Activated gamma-delta T cell treated with anti-CD3 and anti-CD28 coated beads, Interleukin-2, amount 50 U/mL, for 16 hours (primary cell): Measurements from ENCODE around the gene TANGO2.

ENCODE experiments used
- DNase-seq: peaks from one replicate; pipeline ENCODE4 v3.0.0-alpha.2; 2020; ENCODE audit warnings: low read depth

The TANGO2 gene

DNA sequence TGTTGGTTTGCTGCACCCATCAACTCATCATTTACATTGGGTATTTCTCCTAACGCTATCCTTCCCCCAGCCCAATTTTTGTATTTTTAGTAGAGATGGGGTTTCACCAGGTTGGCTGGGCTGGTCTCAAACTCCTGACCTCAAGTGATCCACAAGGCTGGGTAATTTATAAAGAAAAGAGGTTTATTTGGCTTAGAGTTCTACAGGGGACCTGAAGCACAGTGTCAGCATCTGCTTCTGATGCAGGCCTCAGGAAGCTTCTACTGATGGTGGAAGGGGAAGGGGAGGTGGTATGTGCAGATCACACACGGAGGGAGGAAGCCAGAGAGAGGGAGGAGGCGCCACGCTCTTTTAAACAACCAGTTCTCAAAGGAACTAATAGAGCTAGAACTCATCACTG is 25.8 kb downstream of the TANGO2 start:
- DNase-seq: no peak

DNA sequence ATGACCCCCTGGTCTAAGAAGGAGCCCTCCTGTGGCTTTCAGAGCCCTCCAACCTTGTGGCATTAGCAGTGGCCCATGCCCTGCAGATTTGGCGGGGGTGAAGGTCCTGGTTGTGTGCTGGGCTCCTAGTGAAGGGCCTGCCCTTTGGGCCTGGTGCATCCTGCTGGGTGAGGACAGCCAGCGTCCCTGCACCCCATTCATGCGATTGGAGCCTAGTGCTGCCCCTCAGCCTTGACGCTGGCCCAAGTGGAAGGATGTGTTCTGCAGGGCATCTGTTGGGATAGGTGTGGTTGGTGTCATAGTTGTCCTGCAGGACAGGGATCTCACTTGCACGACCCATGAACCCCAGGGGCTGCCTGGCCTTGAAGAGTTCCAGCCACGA is 31.0 kb downstream of the TANGO2 start:
- DNase-seq: no peak

DNA sequence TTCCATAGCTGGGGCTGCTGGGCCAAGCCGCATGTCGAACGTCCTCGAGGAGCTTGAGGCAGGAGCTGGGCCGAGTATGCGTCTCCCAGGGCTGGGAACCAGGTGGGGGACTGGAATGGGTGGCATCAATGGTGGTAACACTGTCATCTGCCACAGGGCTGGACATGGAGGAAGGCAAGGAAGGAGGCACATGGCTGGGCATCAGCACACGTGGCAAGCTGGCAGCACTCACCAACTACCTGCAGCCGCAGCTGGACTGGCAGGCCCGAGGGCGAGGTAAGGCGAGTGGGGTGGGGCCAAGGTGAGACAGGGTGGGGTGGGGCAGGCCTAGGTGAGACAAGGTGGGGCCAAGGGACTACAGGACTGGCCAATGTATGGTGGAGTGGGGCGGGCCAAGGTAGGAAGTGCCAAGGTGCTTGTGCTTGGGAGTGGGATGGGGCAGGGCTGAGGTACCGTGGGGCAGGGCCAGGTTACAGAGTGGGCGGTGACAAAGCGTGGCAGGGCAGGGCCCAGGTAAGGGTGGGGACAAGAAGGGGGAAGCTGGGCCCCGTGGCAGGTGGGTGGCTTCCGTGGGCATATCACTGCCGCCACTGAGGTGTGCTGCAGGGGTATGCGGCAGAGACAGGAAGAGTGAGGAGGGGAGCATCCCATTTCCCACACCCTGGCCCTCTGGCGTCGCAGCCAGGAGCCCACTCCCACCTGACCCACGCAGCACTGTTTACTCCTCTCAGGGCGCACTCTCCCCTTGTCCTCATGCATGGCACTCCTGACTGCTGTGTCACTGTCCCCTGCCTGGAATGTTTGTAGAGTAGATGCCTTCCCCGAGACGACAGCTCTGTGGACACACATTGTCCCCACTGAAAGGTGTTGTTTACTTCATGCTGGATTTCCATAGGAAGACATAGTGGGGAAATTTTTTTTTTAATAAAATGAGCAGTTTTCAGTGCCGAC is 31.7 kb downstream of the TANGO2 start:
- DNase-seq: no peak

DNA sequence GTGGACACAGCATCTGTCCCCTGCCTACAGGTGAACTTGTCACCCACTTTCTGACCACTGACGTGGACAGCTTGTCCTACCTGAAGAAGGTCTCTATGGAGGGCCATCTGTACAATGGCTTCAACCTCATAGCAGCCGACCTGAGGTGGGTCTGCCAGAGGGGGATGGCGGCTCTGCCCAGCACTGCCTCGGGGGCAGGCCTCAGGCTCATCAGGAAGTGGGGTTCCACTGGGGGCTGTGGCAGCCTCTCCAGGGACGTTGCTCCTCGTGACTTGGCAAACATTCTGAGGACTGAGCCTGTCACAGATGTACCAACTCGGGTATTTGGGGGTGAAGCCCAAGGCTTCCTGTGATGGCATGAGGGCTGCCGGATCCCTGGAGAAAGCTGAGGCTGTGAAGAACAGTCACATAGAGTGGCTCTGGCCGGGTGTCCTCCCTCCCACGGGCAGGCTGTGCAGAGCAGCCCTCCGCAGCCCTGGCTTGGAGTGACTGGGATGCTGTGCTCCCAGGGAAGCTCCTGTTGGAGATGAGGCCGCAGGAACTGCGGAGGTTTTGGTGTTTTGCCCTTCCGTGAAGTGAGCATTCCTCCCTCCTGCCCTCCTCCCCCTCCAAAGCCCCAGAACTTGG is 32.6 kb downstream of the TANGO2 start:
- no peak for DNase-seq

DNA sequence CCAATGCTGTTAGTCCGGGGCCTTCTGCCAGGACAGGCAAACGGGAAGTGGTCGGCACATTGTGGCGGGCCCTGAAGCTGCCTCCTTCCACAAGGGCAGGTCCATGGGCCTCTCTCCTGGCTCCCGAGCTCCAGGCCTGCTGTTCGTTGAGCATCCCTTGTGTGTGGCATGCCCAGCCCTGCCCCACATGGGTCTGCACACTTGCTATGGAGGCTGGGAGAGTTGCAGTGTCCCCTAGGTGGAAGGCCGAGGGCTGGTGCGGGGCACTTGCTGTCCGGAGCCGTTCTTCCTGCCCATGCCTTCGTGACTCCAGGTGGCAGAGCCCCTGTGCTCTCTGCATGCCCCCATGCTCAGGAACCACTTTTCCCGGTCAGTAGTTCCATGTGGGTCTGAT is 33.1 kb downstream of the TANGO2 start:
- DNase-seq: no peak

DNA sequence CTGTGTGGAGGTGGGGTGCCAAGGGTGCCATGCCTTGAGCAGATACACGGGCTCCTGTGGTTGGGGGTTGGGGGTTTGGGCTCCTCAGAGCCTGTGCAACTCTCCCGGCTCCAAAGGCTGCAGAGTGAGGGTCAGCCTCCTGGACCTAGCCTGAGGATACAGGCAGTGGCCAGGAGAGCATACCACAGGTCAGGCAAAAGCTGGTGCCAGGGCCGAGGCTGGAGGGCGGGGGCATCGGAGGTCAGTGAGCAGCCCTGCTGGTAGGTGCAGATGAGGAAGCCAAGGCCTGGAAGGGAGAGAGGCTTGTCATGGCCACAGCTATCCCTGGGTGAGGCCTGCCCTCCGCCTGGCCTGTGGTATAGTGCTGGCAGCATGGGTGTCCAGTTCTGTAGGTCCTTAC is 33.6 kb downstream of the TANGO2 start:
- no peak for DNase-seq

DNA sequence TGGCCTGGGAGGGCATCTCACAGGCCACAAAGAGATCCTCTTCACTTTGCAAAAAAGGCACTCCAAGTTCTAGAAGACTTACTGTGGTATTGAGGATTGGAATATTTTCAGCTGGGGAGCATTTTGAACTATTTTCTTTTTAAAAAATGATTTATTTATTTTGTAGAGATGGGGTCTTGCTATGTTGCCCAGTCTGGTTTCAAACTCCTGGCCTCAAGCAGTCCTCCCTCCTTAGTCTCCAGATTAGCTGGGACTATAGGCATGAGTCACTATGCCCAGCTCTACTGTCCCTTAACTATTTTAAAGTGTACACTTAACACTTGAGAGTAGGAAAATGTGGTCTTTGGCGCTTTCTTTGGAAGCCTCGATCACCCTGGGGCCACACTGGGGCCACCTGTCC is 34.2 kb downstream of the TANGO2 start:
- no peak for DNase-seq

DNA sequence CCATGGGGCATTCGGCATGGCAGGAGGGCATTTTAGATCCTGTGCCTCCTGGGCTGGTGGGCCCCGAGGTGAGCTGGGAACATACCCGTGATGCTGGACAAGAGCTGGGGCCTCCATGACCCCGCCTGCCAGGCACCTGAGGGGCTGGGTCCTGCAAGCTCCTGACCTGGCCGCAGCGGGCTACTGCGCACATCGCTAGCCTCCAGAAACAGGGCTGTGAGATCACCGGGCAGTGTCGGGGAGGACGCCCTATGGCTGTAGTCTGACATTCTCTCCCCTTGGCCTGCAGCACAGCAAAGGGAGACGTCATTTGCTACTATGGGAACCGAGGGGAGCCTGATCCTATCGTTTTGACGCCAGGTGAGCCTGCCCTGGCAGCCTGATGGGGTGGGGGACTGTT is 34.7 kb downstream of the TANGO2 start:
- DNase-seq: no peak

DNA sequence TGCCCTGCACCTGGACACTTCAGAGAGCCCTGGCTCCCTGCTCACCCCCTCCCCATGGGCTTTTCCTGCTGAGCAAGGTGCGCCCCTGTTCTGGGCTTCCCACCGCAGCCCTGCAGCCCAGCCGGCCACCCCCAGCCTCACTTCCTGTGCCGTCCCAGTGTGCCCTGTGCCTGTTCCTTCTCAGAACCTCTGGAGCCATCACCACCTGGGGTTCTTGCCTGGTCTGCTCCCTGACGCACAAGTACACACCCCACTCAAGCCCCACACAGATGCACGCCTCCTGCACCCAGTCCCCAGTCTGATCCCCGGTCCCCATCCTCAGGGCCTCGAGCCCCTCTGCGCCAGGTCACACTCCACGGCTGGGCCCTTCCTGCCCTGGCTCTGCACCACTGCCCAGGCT is 35.3 kb downstream of the TANGO2 start:
- DNase-seq: no peak

DNA sequence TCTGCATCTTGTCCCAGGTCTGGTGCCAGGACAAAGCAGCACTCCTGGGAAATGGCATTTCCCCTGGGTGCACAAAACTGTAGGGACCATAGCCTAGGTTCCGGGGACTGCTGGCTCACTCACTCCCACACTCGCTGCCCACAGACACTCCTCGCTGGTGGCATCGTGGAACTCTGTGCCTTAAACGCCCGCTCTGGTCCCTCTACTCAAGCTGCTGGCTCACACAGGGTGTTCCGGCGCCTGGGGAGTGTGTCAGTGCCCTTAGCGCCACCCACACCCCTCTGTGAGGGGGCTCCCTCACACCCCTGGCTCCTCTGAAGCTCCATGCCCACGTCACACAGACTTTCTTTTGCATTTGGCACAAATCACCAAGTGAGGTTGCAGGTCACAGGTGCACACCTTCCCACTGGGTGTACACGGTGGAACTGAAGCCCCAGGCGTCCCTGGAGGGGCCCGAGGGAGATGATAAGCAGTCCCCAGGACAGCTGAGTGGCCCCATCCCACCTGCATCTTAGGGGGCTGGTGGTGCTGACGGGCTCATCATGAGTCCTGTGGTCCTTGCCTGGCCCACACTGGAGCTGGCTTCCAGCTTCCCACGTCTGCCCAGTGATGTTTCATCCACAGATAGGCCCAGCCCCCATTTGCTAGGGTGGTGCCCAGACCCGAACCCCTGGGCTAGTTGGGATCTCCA is 35.9 kb downstream of the TANGO2 start:
- DNase-seq: no peak

DNA sequence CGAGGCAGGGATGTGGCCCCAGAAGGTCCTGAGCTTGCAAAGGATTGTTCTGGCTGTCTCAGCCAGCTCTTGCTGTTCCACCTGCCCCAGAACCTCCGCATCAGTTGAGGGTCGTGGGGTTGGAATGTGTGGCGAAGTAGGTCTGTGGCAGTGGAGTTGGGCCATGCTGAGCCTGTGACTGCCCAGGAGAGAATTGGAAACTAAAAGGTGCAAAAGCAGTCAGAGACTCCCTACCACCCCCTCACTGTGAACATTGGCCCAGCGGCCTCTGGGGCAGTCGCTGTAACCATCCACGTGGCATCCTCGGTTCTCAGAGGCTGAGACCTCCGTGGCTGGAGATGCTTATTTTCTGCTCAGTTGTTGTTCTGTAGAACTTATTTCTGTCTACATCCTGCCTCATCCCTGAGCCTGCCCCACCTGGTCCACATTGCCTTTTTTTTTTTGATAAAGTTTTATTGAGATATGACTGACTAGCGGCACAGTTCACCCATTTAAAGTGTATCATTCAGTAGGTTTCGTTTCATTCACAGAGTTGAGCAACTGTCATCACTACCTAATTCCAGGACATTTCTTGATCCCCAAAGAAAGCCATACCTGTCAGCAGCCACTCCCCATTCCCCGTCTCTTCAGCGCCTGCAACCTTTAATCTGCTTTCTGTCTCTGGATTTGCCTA is 36.8 kb downstream of the TANGO2 start:
- DNase-seq: no peak

DNA sequence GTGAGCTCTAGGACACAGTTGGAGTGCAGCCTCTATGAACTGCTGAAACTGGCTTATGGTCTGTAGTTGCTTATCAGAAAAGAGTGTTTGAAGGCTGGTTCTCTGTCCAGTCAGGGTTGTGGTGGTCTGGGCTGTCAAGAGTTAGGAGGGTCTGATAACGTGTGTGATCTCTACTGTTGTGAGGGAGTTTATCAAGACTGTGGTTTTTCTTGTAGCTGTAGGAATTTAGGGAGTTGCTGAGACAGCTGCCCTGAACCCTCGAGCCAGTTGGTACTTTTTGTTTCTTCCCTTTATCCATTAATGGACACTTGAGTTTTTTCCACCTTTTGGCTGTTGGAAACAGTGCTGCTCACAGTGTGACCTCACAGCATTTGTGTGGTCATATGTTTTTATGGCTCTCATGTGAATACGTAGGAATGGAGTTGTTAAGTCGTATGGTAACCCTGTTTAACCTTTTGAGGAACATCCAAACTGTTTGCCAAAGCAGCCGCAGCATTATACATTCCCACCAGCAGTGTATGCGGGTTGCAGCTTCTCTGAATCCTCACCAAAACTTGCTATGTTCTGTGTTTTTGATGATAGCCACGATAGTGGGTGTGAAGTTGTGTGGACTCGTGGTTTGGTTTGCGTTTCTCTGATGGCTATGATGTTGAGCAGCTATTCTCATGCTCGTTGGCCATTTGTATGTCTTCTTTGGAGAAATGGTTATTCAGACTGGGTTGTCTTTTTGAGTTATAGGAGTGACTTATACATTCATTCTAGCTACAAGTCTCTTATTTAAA is 38.3 kb downstream of the TANGO2 start:
- no peak for DNase-seq

DNA sequence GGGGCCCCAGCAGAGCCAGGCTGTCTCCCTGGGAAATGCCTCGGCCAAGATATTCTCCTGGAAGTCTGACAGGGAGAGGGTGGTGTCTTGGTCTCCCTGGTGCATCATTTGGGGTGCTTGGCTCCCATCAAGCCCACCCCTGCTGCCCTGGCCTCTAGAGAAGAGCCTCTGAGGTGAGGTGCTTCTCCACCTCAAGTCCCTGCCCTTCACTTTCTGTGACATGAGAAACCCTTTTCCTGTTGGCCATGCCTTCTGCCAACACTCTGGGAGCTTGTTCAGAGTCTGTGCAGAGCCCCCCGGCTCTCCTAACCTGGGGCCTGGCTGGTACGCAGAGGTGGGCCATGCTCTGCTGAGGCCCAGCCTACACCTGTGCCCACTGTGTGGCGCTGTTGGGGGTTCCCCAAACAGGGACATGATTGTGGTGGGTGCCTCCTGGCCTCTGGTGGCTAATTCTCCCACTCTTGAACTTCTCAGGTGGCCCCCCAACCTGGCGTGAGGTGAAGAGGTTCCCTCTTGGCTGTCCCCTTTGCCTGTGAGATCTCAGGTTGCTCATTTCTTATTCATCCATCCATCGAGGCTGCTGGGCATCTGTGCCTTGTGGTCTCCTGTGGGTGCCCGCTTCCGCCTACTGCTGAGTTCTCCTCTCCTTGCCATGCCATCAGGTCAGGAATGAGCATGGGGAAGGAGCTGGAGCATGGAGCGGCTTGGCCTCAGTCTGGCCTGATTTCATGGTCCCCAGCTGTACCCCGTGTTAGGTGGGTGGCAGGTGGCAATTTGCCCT is 40.0 kb downstream of the TANGO2 start:
- no peak for DNase-seq

DNA sequence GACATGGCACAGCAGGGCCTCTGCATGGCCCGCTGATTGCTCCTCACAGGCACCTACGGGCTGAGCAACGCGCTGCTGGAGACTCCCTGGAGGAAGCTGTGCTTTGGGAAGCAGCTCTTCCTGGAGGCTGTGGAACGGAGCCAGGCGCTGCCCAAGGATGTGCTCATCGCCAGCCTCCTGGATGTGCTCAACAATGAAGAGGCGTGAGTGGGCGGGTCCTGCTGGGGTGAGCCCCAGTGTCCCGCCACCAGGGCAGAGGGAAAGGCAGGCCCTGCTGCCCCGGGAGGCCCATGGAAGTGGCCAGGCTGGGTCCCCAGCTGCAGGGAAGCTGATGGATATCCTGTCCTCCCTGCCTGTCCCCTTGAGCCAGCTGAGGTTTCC is 40.6 kb downstream of the TANGO2 start:
- DNase-seq: no peak

DNA sequence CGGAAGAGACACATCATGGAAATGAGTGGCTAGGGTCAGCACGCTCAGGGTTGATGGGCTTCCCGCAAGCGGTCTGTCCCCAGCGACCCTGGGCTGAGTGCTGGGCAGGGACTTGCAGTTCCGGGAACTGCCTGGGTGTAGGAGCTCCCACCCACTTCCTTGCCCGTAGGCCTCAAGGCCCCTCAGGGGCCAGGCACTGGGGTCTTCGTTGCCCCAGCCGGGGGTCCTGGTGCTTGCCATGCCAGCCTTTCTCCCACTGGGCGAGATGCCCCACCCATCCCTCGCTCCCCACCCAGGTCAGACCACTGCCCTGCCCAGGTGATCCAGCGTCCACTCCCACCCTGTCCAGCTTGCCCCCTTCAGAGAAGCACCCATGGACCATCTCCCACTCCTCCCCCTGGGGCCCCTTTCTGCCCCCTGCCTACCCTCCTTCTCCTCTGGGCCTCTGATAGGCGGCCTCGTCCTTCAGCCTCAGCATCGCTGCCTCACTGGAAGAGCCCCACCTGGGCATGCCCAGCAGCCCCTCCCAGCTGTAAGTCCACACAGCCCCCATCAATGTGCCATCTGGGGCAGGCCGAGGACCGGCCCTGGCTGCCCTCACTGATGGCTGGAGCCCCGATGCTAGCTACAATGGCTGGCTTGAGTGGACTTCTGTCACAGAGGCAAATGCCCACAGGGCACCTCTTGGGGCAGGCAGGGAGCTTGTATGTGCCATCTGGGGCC is 41.3 kb downstream of the TANGO2 start:
- DNase-seq: no peak

DNA sequence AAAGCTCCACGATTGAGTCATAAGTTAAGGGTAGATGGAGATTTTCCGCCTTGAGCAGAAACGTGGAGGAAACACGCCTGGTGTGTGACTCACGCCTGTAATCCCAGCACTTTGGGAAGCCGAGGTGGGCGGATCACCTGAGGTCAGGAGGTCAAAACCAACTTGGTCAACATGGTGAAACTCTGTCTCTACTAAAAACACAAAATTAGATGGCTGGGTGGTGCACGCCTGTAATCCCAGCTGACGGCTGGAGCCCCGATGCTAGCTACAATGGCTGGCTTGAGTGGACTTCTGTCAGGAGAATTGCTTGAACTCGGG is 41.8 kb downstream of the TANGO2 start:
- DNase-seq: no peak

DNA sequence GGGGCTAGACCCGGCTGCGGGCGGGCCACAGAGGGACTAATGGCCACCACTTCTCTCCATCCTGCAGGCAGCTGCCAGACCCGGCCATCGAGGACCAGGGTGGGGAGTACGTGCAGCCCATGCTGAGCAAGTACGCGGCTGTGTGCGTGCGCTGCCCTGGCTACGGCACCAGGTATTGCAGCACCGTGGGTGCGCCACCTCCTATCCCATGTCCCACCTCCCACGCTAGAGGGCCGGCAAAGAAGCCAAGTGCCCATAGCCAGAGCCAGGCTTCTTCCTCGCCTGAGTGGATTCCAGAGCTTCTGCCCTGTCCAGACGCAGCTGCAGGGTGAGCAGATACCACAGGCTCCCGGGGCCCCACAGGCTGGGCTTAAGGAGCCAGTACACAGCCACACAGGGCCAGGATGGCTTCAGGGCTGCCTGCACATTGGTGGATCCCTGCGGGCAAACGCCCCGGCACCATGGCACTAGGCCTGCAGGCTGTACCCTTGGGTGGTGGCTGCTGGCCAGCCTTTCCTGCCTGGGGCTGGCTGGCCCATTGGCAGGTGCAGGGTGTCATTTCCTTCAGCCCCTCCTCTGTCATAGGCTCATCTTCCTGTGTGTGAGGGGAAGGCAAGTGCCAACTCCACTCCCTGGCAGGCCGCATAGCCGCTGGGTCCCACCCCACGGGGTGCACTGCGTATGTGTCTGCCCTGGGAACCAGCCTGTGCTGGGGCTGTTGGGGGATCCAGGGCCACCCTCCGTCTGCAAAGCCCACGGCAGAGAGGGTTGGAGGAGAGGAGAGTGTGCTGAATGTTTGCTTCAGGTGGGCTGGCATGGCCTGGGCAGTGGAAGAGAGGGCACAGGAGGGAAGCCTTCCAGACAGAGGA is 42.6 kb downstream of the TANGO2 start:
- DNase-seq: no peak

DNA sequence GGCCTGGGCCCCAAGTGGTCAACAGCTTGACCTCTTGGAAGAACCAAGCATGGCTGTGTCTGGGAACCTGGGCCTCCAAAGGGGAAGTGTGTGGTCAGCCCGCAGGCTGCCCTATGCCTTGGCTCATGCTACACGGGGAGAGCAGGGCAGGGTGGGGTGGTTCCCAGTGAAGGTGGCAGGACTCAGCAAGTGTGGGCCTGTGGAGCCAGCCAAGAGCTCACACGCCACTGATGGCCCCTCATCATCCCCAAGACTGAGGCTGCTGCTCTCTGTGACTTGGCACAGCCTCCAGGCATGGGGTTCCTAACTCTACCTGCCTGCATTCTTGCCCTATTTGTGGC is 43.2 kb downstream of the TANGO2 start:
- no peak for DNase-seq

DNA sequence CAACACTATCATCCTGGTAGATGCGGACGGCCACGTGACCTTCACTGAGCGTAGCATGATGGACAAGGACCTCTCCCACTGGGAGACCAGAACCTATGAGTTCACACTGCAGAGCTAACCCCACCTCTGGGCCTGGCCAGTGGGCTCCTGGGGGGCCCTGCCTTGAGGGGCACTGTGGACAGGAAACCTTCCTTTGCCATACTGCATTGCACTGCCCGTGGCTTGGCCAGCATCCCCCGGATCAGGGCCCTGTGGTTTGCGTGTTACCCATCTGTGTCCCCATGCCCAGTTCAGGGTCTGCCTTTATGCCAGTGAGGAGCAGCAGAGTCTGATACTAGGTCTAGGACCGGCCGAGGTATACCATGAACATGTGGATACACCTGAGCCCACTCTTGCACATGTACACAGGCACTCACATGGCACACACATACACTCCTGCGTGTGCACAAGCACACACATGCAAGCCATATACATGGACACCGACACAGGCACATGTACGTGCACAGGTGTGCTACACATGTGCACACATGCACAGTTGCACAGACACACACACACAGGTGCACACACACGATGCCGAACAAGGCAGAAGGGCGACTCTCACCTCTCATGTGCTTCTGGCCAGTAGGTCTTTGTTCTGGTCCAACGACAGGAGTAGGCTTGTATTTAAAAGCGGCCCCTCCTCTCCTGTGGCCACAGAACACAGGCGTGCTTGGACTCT is 43.8 kb downstream of the TANGO2 start:
- DNase-seq: no peak
